Thyroid gland (tissue), 4 donors: ENCODE measurements around the gene LSM4.

ENCODE experiments used
- CTCF ChIP-seq, 6 experiments: fragments of 200-600 bp in 3 of 6; fragments of 450-650 bp in 3 of 6; sonication (generic) in 3 of 6; IDR thresholded peaks; one replicate each; pipeline ENCODE4 v1.5.1; 2016 to 2019; ENCODE audit warnings: antibody characterized with exemption in 6 of 6, mild to moderate bottlenecking in 2 of 6, inconsistent platforms in 1 of 6, moderate library complexity in 1 of 6
- POLR2A ChIP-seq, 2 donors: fragments of 450-650 bp; IDR thresholded peaks; one replicate each; pipeline ENCODE4 v1.6.1; 2017; ENCODE audit warnings: antibody characterized with exemption in 2 of 2, mild to moderate bottlenecking in 2 of 2, moderate library complexity in 1 of 2

GRCh38 chr19:18279266-18279515 lies 43.7 kb downstream of the LSM4 start:
- TF ChIP-seq CTCF (IDR thresholded peaks at IDR 0.05), result no peak
- TF ChIP-seq POLR2A (IDR thresholded peaks at IDR 0.05), result no peak
